ENCODE measurements around the gene MCM5. TPM values are rescaled to one million over a fixed set of nuclear protein-coding genes. Genes with fewer than 3 reads are reported as not detected.

The MCM5 gene
- total RNA-seq, 1 donor from 2014 or later: 25.7 TPM

DNA sequence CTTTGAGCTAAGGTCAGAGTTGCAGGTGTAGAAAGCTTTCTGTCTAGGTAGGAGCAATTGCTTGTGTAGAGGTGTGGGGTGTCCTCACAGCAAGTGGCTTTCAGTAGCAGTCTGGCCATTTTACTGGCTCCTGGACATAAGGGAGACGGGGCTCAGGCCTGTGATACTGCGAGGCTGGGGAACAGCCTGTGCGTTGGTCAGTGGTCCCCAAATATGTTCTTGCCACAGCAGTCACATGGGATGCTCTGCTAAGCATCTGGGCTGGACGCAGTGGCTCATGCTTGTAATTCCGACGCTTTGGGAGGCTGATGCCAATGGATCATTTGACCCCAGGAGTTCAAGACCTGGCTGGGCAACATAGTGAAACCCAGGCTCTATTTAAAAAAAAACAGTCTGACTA is 1.9 kb downstream of the MCM5 start:
- ATAC-seq: no peak

DNA sequence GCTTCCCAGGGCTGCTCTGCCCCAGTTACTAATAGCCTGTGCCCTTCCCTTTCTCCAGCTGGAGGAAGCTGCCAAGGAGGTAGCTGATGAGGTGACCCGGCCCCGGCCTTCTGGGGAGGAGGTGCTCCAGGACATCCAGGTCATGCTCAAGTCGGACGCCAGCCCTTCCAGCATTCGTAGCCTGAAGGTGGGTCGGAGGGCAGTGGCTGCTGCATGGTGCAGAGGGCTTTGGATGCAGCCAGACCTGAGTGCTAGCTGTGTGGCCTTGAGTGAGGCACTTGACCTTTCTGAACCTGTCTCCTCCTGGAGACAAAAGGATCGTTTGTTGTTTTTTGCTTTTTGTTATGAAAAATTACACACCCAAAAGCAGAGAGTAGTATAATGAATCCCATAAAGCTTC is 3.4 kb downstream of the MCM5 start:
- intact Hi-C loops (cut with DNase I): no loop called here
- H3K36me3 ChIP-seq: peaks cover 44% of the 10 kb centered on the region
- ATAC-seq: no peak

More for the DNA sequence above, 1.9 kb downstream of the MCM5 start:
- DNase-seq: no peak
- no peaks in the 10 kb centered on the region for H3K9me3 ChIP-seq
- no peak overlapping the region for H3K4me3 ChIP-seq
- no peak overlapping the region for H3K27ac ChIP-seq
- peaks cover 20% of the 10 kb centered on the region for H3K4me1 ChIP-seq
- H3K36me3 ChIP-seq: peaks cover 29% of the 10 kb centered on the region
- intact Hi-C loops (cut with DNase I): no loop called here
- no peak for TF ChIP-seq CTCF (IDR thresholded peaks at IDR 0.05)
- no peaks in the 10 kb centered on the region for H3K27me3 ChIP-seq (ENCODE audit: low read depth)

DNA sequence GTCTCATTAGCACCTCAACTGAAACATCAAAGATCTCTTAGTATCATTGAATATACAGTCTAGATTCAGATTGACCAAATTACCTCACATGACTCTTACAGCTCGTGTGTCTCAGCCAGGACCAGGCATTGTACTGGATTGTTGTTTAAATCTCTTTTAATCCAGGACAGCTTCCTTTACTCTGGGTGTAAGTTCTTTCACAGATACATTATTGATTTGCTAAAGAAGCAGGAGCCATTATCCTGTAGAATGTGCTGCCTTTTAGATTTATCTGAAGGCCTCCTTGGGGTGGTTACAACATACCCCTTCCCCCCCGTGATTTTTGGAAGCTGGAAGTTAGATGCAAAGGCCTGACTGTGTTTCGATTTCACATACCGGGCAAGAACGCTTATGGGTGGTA is 4.2 kb downstream of the MCM5 start:
- Histone ChIP-seq H3K4me1 (peaks cover 10% of the 10 kb centered on the region), H3K4me3 (no peak overlapping the region), H3K9me3 (no peaks in the 10 kb centered on the region), H3K27ac (no peak overlapping the region), H3K36me3 (peaks cover 52% of the 10 kb centered on the region), H3K27me3 (ENCODE audit: low read depth) (no peaks in the 10 kb centered on the region)
- TF ChIP-seq CTCF (IDR thresholded peaks at IDR 0.05): no peak
- no peak for ATAC-seq
- no peak for DNase-seq
- intact Hi-C loops (cut with DNase I): no loop called here

More for the DNA sequence above, 3.4 kb downstream of the MCM5 start:
- Histone ChIP-seq H3K27me3 (ENCODE audit: low read depth) (no peaks in the 10 kb centered on the region), H3K4me3 (no peak overlapping the region), H3K27ac (no peak overlapping the region), H3K9me3 (no peaks in the 10 kb centered on the region), H3K4me1 (peaks cover 10% of the 10 kb centered on the region)
- TF ChIP-seq CTCF (IDR thresholded peaks at IDR 0.05): no peak
- DNase-seq: no peak

- TF ChIP-seq CTCF (IDR thresholded peaks at IDR 0.05): no peak
- no peak for ATAC-seq
- Histone ChIP-seq H3K4me3 (no peak overlapping the region), H3K36me3 (peaks cover 75% of the 10 kb centered on the region), H3K4me1 (peaks cover 6% of the 10 kb centered on the region), H3K9me3 (no peaks in the 10 kb centered on the region), H3K27me3 (ENCODE audit: low read depth) (no peaks in the 10 kb centered on the region), H3K27ac (no peak overlapping the region)
- intact Hi-C loops (cut with DNase I): no loop called here
- no peak for DNase-seq
Measured at GRCh38 chr22:35406443-35406842, 6.5 kb downstream of the MCM5 start.

- no peaks in the 10 kb centered on the region for H3K27me3 ChIP-seq (ENCODE audit: low read depth)
- no peak overlapping the region for H3K27ac ChIP-seq
- peaks cover 84% of the 10 kb centered on the region for H3K36me3 ChIP-seq
- intact Hi-C loops (cut with DNase I): no loop called here
- peaks cover 6% of the 10 kb centered on the region for H3K4me1 ChIP-seq
- DNase-seq: no peak
- H3K9me3 ChIP-seq: no peaks in the 10 kb centered on the region
- H3K4me3 ChIP-seq: no peak overlapping the region
- no peak for TF ChIP-seq CTCF (IDR thresholded peaks at IDR 0.05)
- no peak for ATAC-seq
Measured at GRCh38 chr22:35407362-35407761, 7.4 kb downstream of the MCM5 start.

Data from lower lobe of right lung (tissue), 2 donors.